GM10266 (cell line): ENCODE results near the gene SHISA9.

Source experiments
- DNase-seq: peaks from one replicate; pipeline ENCODE4 v3.0.0; 2012; ENCODE audit errors: extremely low spot score
- TF ChIP-seq, protein P1 (sequence below): IDR thresholded peaks from 2 replicates; pipeline ENCODE4 v1.5.1; 2012; ENCODE audit warnings: mild to moderate bottlenecking, low read depth; ENCODE audit not compliant: control insufficient read depth, insufficient read depth; ENCODE audit errors: missing control alignments

SHISA9 gene

DNA sequence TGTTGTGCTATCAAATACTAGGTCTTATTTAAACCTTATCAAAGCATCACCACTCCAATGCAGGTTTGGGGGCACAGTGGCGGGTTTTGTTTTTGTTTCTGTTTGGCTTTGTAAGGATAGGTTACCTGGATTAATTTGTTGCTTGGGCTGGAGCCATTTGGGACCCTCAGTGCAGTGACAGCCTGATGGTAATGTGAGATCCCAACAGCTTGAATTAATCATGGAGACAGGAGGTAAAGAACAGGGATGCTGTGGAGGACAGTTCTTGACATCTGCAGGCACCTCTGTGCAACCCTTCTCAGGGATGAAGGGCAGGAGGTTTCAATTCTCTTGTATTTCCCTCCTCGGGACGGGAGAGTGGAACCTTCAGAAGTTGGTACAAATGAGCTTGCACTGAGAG, 40.5 kb downstream of the SHISA9 start:
- TF ChIP-seq, protein P1, sequence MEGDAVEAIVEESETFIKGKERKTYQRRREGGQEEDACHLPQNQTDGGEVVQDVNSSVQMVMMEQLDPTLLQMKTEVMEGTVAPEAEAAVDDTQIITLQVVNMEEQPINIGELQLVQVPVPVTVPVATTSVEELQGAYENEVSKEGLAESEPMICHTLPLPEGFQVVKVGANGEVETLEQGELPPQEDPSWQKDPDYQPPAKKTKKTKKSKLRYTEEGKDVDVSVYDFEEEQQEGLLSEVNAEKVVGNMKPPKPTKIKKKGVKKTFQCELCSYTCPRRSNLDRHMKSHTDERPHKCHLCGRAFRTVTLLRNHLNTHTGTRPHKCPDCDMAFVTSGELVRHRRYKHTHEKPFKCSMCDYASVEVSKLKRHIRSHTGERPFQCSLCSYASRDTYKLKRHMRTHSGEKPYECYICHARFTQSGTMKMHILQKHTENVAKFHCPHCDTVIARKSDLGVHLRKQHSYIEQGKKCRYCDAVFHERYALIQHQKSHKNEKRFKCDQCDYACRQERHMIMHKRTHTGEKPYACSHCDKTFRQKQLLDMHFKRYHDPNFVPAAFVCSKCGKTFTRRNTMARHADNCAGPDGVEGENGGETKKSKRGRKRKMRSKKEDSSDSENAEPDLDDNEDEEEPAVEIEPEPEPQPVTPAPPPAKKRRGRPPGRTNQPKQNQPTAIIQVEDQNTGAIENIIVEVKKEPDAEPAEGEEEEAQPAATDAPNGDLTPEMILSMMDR, result no peak
- no peak for DNase-seq

GRCh38 chr16:12942861-12943260, 41.5 kb downstream of the SHISA9 start:
- TF ChIP-seq, protein P1, result no peak
- DNase-seq, result no peak

GRCh38 chr16:12944300-12944699, 42.9 kb downstream of the SHISA9 start:
- no peak for DNase-seq
- TF ChIP-seq, protein P1, result no peak

- TF ChIP-seq, protein P1, result no peak
Observed at GRCh38 chr16:12951392-12951791, 50.0 kb downstream of the SHISA9 start.

DNA sequence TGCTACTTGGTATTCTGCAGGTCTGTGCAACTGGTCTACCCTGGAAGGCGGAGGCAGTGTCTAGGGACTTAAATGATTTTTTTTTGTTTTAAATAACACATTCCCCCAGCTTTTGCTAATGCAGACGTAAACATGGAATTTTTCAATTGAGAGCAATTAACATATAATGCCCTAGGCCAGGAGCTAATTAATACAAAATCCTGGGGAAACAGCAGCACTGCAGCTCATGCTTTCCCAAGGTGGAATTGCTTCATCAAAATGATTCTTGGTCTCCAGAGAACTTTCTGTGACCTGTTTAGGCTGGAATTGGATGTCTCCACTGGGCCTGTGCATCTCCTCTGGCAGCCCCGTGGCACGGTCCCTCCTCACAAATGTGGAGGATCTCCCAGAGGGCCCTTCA, 50.6 kb downstream of the SHISA9 start:
- no peak for DNase-seq
- TF ChIP-seq, protein P1, result no peak

More at GRCh38 chr16:12951392-12951791, 50.0 kb downstream of the SHISA9 start:
- DNase-seq, result no peak

DNA sequence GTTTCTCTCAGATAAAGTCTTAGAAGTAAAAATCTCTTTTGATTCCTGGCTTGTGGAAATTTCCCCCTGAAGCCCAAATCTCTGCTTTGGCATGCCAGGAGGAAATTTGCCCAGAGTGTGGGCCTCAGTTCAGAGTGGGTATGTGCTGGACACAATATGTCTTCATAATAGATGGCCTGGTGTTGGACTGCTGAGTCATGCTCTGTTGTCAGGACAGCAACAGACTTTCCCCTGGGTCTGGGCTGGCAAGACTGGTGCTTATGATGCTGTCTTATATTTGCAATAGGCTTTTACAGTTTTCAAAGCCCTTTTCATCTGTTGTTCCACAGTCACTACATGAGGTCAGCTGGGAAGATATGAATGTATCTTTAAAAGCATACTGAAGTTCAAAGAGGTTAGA, 57.0 kb downstream of the SHISA9 start:
- DNase-seq, result no peak
- TF ChIP-seq, protein P1, result no peak

GRCh38 chr16:12959072-12959471, 57.7 kb downstream of the SHISA9 start:
- TF ChIP-seq, protein P1, result no peak
- DNase-seq, result no peak
